NK-92 treated with Interleukin-12 subunit alpha and Interleukin-12 subunit beta, amount 100 ng/mL, for 24 hours (cell line): ENCODE measurements around the gene ARID4B.

Experiments used
- DNase-seq: peaks from one replicate; lab custom pipeline; 2025; lab: John Stamatoyannopoulos, UW

Gene ARID4B

DNA sequence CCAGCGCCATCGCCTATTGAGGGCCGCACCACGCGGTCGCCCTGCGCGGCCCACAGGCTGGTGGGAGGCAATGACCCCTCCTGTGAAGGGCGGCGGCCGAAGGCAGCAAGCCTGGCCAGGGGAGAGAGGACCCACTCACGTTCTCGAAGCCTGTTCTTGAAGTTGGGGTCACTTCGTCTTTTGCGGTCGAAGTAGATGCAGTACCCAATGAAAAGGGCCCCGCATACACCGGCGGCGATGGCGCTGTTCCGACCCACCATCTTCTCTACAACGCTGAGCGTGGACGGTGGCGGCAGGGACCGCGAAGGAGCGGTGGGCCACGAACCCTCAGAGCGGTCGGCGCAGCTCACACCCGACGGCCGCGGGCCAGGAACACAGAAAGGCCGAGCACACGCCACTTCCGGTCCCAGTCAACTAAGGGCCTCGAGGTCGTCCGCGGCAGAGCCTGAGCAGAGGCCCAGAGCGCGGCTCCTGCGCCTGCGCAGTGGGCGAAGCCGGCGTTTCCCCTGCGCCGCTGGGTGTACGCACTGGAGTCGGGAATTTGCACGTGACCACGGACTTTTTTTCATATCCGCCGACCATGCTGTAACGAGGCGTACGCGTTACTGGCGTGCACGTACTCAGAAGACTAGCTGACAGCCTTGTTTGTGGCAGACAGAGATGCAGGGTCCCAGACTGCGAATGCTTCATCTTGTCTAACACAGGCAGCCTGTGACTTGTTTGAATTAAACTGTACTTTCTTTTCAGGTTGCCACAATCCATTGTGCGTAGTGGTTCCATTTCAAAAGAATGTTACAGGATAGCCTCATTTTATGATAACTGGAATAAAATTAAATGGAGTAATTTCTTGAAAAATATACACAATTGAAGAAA lies 199.3 kb downstream of the ARID4B start, which contains the start of gene TOMM20:
TSS of gene TOMM20 (minus strand) at position 382 of the 873 bp plus-strand sequence. CDS start at position 260, 122 bp downstream.
- peak; percentile 90 for DNase-seq

DNA sequence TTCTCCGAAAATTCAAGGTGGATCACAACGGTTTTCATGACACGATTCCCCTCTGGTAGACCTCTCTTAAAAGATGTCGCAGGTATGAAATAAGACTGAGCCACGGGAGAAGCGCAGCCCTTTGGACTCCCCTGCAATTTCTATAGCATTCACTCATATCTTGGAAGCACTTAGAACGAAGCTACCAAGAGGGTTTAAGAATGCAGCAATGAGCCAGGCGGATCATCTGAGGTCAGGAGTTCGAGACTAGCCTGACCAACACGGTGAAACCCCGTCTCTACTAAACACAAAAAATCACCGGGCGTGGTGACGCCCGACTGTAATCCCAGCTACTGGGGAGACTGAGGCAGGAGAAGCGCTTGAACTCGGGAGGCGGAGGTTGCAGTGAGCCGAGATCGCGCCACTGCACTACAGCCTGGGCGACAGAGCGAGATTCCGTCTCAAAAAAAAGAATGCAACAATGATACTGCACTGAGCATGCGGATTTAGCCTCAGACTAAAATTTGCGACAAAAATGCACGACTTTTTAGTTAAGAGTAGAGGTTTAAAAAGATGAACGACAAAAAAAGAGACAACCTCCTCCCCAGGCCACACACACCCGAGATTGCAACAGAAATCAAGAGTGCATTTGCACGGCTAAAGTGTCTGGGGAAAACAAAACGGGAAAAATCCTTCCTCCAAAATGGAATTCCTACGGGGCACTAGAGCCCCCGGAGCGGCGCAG lies 200.1 kb downstream of the ARID4B start:
- DNase-seq = no peak

DNA sequence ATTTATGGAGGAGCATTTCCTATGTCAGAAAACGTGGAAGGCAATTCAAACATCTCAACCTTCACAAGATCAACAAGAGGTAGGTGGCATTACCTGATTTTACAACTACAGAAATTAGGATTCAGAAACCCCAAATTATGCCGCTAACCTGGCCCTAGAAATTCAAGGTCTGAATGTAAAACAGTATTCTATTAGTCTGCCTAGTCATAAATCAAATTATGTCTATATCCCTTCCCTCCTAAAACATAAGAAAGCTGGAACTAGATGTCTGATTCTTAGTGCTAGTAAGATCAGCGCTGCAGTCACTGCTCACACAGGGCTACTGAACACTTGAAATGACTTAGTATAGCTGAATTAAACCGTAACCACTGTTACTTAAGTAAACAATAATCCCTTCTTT lies 200.8 kb downstream of the ARID4B start:
- no peak for DNase-seq

DNA sequence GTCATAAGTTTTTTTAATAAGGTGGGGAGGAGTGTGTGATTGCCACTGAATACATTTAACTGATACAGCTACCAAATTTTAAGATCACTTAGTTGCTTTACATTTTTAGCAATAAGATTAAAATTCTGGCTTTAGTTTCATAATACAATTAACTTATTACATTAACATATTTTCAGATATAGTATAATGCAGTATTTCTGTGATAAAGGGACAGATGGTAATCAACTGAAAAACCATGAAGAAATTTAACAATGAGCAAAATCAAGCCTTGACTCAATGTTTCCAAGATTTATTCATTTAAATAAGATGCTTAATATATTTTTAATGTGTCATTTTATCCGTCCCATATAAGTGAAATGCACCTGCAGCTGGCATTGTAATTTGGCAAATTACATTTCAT lies 203.3 kb downstream of the ARID4B start:
- no peak for DNase-seq

DNA sequence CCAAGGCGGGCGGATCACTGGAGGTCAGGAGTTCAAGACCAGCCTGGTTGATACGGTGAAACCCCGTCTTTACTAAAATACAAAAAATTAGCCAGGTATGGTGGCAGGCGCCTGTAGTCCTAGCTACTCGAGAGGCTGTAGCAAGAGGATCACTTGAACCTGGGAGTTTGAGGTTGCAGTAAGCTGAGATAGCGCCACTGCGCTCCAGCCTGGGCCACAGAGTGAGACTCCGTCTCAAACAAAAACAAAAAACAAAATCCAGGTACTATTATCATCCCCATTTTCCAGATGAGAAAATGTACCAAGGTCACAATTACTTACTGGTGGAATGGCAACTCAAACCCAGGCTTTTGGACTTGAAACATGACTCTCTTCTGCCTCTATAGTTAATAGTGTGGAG lies 203.9 kb downstream of the ARID4B start:
- DNase-seq = no peak

DNA sequence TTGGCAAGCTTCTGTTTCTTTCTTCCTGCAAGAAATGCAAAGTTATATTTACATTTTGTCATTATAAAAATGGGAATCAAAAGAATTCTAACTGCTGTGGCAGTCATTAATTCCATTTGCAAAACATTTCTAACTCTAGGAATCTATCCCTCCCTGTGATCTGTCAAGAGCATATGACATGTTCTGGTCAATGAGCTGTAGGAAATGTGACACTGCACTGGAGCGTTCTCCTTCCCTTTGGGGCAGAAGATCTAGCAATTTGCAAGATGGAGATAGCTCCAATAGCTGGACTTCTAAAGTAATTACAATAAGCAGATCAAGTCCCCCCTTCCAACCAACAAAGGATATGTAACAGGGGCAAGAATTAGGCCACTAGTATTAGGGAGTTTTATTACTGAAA lies 205.6 kb downstream of the ARID4B start:
- no peak for DNase-seq
